Heart left ventricle (tissue), 16 donors: ENCODE measurements around the gene GPT2. TPM values are rescaled to one million over a fixed set of nuclear protein-coding genes. Genes with fewer than 3 reads are reported as not detected.

ENCODE experiments used
- ATAC-seq, 4 donors: fragments of 200-7000 bp; cut with Tn5 transposase; one replicate each; pipeline ENCODE4 v1.9.1; 2020 to 2022; ENCODE audit warnings: moderate library complexity in 4 of 4, mild to moderate bottlenecking in 3 of 4, moderate number of reproducible peaks in 1 of 4
- DNase-seq, 5 donors: peaks; one replicate each; pipeline ENCODE4 v3.0.0-alpha.2; 2020
- H3K27ac ChIP-seq, 12 donors: fragments of 200-600 bp; sonication (generic) in 4 of 12; one replicate each; pipeline versions ENCODE4 v1.5.0 to v1.8.0; 2016 to 2022; ENCODE audit warnings: mild to moderate bottlenecking in 2 of 12
- H3K27me3 ChIP-seq, 9 donors: fragments of 200-600 bp; sonication (generic) in 2 of 9; one replicate each; pipeline versions ENCODE4 v1.5.1 to v1.8.0; 2016 to 2022; ENCODE audit warnings: mild to moderate bottlenecking in 3 of 9
- H3K36me3 ChIP-seq, 9 donors: fragments of 200-600 bp; sonication (generic) in 2 of 9; one replicate each; pipeline versions ENCODE4 v1.5.0 to v1.8.0; 2018 to 2022; ENCODE audit warnings: mild to moderate bottlenecking in 2 of 9
- H3K4me1 ChIP-seq, 12 donors: fragments of 200-600 bp; sonication (generic) in 4 of 12; one replicate each; pipeline versions ENCODE4 v1.5.0 to v1.8.0; 2016 to 2022; ENCODE audit warnings: mild to moderate bottlenecking in 3 of 12
- H3K4me3 ChIP-seq, 12 donors: fragments of 200-600 bp; sonication (generic) in 4 of 12; one replicate each; pipeline versions ENCODE4 v1.5.0 to v1.8.0; 2017 to 2022; ENCODE audit warnings: mild to moderate bottlenecking in 9 of 12, moderate library complexity in 4 of 12
- H3K9me3 ChIP-seq, 12 donors: fragments of 200-600 bp; sonication (generic) in 4 of 12; one replicate each; pipeline versions ENCODE4 v1.5.0 to v1.8.0; 2016 to 2022; ENCODE audit warnings: mild to moderate bottlenecking in 1 of 12
- CTCF ChIP-seq, 12 donors: fragments of 200-600 bp; sonication (generic) in 4 of 12; IDR thresholded peaks; one replicate each; pipeline versions ENCODE4 v1.5.0 to v1.8.0; 2018 to 2022; ENCODE audit warnings: antibody characterized with exemption in 12 of 12, mild to moderate bottlenecking in 5 of 12
- POLR2A ChIP-seq, 2 donors: fragments of 450-650 bp; IDR thresholded peaks; one replicate each; pipeline ENCODE4 v1.6.1; 2017; ENCODE audit warnings: antibody characterized with exemption in 2 of 2, mild to moderate bottlenecking in 2 of 2, moderate library complexity in 2 of 2
- WGBS, 4 donors: extraction: QIAGEN DNeasy Blood & Tissue Kit in 2 of 4; methylation state at CpG; one replicate each; pipeline versions ENCODE4 v1.1.5 to v1.1.7; 2013 to 2018; 5-methylcytosine and 5-hydroxymethylcytosine counted together
- intact Hi-C, 10 donors: fragments of 100-400 bp; cut with DNase I; formaldehyde crosslinking; loops; one replicate each; pipeline versions ENCODE4 v1.11.1 to v1.14.2; 2022
- polyA plus RNA-seq, 2 donors: library from polyadenylated mRNA; stranded (reverse); fragments of 200-250 nt; gene quantifications; one replicate each; pipeline ENCODE4 v1.2.3, GENCODE V29; 2013
- total RNA-seq, 9 donors: library from RNA; depleted of rRNA in 2 of 9; stranded (reverse); fragments of >200 nt in 2 of 9; fragmentation: NEBNext Ultra II Directional in 3 of 9; extraction: Animal tissue kit (Norgen Biotek cat#: 25700) in 3 of 9; gene quantifications; one replicate each; pipeline versions ENCODE4 v1.1.0 to v1.2.4, GENCODE V29; 2016 to 2023
- donor health status: ischemic (EF 13 %, LVEDD 7.1; RV severe dilation, severe dysfunction).
- donor health status: healthy with polysubstance abuse.
- donor health status: DM: no; HTN: yes; CAD: no.
- donor health status: DM: no; HTN: no; CAD: no.
- donor health status: ischemic (EF 25% LVEDD 6.9; RV normal size, moderate dysfunction).
- donor health status: ischemic (EF 25% LVEDD 5.7; RV mildly dilated, moderate dysfunction).
- donor health status: healthy.
- donor health status: DM: yes; HTN: yes; CAD: no.
- donor health status: ischemic (EF 35%, LVEDD 5.7; RV mildly dilated, moderate dysfunction).
- donor health status: nonischemic (EF 11% LVEDD 7.7; RV severe dilation, severe dysfunction).
- donor health status: DM: yes; HTN: yes; CAD: no.
- donor health status: PGD.
- donor health status: ischemic (EF 29% LVEDD 5.4; RV normal size, mild dysfunction).
- donor health status: nonischemic (EF 23%, LVEDD 6.1; RV moderate dilation, normal function).

The GPT2 gene
- total and polyA plus RNA-seq, 11 donors, result 8.5 to 30.6 (median 15.0) TPM

DNA sequence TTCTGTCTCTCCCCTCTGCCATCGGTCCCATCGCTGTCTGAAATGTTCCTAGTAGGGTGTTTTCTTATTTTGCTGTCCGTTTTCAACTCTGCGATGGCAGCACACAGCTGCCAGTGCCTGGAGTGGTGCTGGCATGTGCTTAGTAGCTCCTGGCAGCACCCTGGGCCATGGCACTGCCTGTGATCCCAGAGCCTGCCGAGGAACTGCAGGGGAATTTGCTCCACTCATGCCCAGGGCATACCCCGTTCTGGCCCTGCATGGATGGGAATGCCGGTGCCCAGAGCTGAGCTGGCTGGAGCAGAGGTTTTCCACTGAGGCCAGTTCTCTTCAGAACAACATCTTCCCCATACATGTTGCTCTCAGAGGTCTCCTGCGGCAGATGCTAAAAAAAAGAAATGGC, 43.1 kb downstream of the GPT2 start:
- peaks cover 0 to 22% (median 8%) of the 10 kb centered on the region in 9 donors for H3K36me3 ChIP-seq
- DNase-seq (peak in 3 of 5 donors; percentile 33 to 67 (median 58)), ATAC-seq (peak; percentile 70 to 85 (median 76))
- TF ChIP-seq POLR2A (IDR thresholded peaks at IDR 0.05) (no peak), CTCF (IDR thresholded peaks at IDR 0.05) (no peak)
- WGBS, 4 donors, result 77 to 86% (median 79%) methylated on average over 8 of the region's 8 CpGs
- intact Hi-C loops, result loop anchor here in 2 of 10 donors (5.0 kb wide), 1 partner anchor 75 kb away; no protein-coding TSS in a partner anchor
- peaks cover 0 to 10% (median 0%) of the 10 kb centered on the region in 12 donors for H3K4me1 ChIP-seq
- H3K9me3 ChIP-seq, result no peaks in the 10 kb centered on the region
- H3K4me3 ChIP-seq, result no peak overlapping the region
- H3K27ac ChIP-seq, result peak overlapping the region in 2 of 12 donors; percentile 17
- H3K27me3 ChIP-seq, result no peaks in the 10 kb centered on the region

DNA sequence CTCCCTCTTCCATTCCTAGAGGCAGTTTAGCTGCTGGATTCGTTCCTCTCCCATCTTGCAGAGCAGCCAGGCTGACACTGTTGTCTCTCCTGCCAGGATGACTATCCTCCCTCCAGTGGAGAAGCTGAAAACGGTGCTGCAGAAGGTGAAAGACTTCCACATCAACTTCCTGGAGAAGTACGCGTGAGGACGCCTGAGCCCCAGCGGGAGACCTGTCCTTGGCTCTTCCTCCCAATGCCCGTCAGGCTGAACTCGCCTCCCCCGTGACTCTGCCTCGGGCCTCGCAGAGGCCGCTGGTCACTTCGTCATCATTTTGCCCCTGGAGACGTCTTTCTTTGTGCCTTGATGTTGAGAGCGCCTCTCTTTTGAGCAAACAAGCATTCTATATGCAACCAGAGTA, 44.6 kb downstream of the GPT2 start:
- TF ChIP-seq CTCF (IDR thresholded peaks at IDR 0.05) (no peak), POLR2A (IDR thresholded peaks at IDR 0.05) (no peak)
- 80 to 85% (median 84%) methylated on average over 15 of the region's 15 CpGs for WGBS, 4 donors
- Histone ChIP-seq H3K9me3 (no peaks in the 10 kb centered on the region), H3K4me1 (peaks cover 0 to 10% (median 0%) of the 10 kb centered on the region in 12 donors), H3K27ac (no peak overlapping the region), H3K36me3 (peaks cover 0 to 11% (median 3%) of the 10 kb centered on the region in 9 donors), H3K27me3 (no peaks in the 10 kb centered on the region), H3K4me3 (no peak overlapping the region)
- DNase-seq, result no peak
- ATAC-seq, result no peak
- intact Hi-C loops, result loop anchor here in 2 of 10 donors (5.0 kb wide), 1 partner anchor 77 kb away; no protein-coding TSS in a partner anchor

DNA sequence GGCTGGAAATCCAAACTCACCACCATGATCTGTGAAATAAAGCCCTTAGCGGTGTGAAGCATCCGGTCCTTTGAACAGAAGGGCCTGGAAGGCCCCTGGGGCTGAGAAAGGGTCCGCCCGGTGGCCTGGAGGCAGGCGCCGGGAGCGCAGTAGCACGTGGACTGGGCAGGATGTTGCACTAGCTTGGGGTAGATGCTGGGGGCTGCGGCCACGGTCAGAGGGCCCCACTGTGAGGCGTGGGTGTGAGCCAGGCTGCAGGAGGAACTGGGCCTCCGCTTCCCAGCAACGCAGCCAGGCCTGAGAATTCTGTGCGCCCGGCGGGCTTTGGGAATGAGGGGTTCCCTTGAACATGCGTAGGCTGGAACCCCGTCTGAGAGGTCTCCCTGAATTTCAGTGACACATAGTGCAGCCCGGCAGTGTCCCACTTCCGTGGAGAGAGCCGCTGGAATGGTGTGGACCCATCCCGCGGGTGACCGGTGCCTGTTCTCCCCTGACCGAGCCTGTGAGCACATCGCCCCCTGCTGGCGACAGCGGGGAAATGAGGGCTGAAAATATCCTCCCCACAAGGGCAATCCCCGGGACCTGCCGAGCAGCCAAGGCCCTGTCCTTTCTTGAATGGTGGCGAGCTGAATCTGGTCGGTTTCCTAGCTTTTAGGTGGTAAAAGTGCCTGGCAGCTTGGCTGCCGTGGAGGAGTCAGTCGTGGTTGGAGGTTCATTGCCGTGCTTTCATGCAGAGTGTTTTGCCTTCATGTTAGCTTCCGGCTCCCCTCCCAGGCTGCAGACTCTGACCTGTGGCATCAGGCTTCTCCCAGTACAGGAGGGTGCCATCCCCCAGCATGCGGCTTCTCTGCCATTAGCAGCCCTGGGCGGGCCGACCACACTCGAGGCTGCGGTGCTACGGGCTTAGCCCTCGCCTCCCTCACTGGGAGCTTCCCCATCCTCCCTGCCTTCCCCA, 45.5 kb downstream of the GPT2 start:
- ATAC-seq, result peak; percentile 5 to 77 (median 73)
- WGBS, 4 donors, result 64 to 83% (median 65%) methylated on average over 30 to 43 of the region's 43 CpGs
- peak; percentile 40 to 83 (median 57) for DNase-seq

More for the DNA sequence above, 45.5 kb downstream of the GPT2 start:
- no peak overlapping the region for H3K27ac ChIP-seq
- peaks cover 0 to 8% (median 0%) of the 10 kb centered on the region in 9 donors for H3K36me3 ChIP-seq
- intact Hi-C loops, result loop anchor here in 2 of 10 donors (5.0 kb wide), 1 partner anchor 77 kb away; no protein-coding TSS in a partner anchor
- peaks cover 0 to 9% (median 0%) of the 10 kb centered on the region in 12 donors for H3K4me1 ChIP-seq
- no peak overlapping the region for H3K4me3 ChIP-seq
- no peaks in the 10 kb centered on the region for H3K27me3 ChIP-seq
- no peaks in the 10 kb centered on the region for H3K9me3 ChIP-seq
- TF ChIP-seq CTCF (IDR thresholded peaks at IDR 0.05), result peak; percentile 70 to 92 (median 84)
- TF ChIP-seq POLR2A (IDR thresholded peaks at IDR 0.05), result no peak
